Astrocyte (in vitro differentiated cells and primary cell): ENCODE results near the gene AK5. TPM values are rescaled to one million over a fixed set of nuclear protein-coding genes. Genes with fewer than 3 reads are reported as not detected.
A peak's percentile ranks its signal among the peaks of the same experiment; 100 is the strongest.

Experiments used
- DNase-seq: peaks from one replicate; pipeline ENCODE4 v3.0.0-alpha.2; 2010; ENCODE audit warnings: low read depth
- FAIRE-seq: peaks from 2 replicates; lab custom pipeline; 2011; peaks lifted over from hg19 to GRCh38; lab: Jason Lieb, UNC
- H2AFZ ChIP-seq: 2 replicates; pipeline ENCODE4 v1.6.0; 2012; ENCODE audit warnings: low read depth, low read length, inconsistent platforms
- H3K27ac ChIP-seq: 2 replicates; pipeline ENCODE4 v1.5.1; 2011; ENCODE audit warnings: low read depth, low read length, inconsistent platforms
- H3K27me3 ChIP-seq: 2 replicates; pipeline ENCODE4 v1.6.0; 2011; ENCODE audit warnings: low read length, inconsistent platforms; ENCODE audit not compliant: insufficient read depth
- H3K36me3 ChIP-seq: 2 replicates; pipeline ENCODE4 v1.5.1; 2011; ENCODE audit warnings: low read length, inconsistent platforms; ENCODE audit not compliant: insufficient read depth
- H3K4me1 ChIP-seq: 2 replicates; pipeline ENCODE4 v1.5.1; 2011; ENCODE audit warnings: low read length, inconsistent platforms; ENCODE audit not compliant: insufficient read depth
- H3K4me2 ChIP-seq: 2 replicates; pipeline ENCODE4 v1.6.0; 2012; ENCODE audit warnings: low read length, inconsistent platforms
- H3K4me3 ChIP-seq: 2 replicates; pipeline ENCODE4 v1.5.1; 2011; ENCODE audit warnings: low read depth, mild to moderate bottlenecking, low read length, inconsistent platforms; ENCODE audit not compliant: insufficient read depth
- H3K79me2 ChIP-seq: 2 replicates; pipeline ENCODE4 v1.6.0; 2012; ENCODE audit warnings: mild to moderate bottlenecking, low read length, inconsistent platforms; ENCODE audit not compliant: insufficient read depth
- H3K9ac ChIP-seq: 2 replicates; pipeline ENCODE4 v1.6.0; 2012; ENCODE audit warnings: mild to moderate bottlenecking, low read length, inconsistent platforms
- H3K9me3 ChIP-seq: 2 replicates; pipeline ENCODE4 v1.5.1; 2012; ENCODE audit warnings: low read depth, mild to moderate bottlenecking, low read length, inconsistent platforms; ENCODE audit not compliant: insufficient read depth
- H4K20me1 ChIP-seq: 2 replicates; pipeline ENCODE4 v1.6.0; 2012; ENCODE audit warnings: low read length, inconsistent platforms; ENCODE audit not compliant: insufficient read depth
- H3K27ac Mint-ChIP-seq: one replicate; pipeline ENCODE4 v1.8.0; 2021; ENCODE audit warnings: mild to moderate bottlenecking, mixed read lengths; ENCODE audit not compliant: unreplicated experiment
- H3K27me3 Mint-ChIP-seq: one replicate; pipeline ENCODE4 v1.8.0; 2021; ENCODE audit warnings: low read depth, mixed read lengths; ENCODE audit not compliant: unreplicated experiment
- H3K36me3 Mint-ChIP-seq: one replicate; pipeline ENCODE4 v1.8.0; 2021; ENCODE audit warnings: low read depth, mixed read lengths; ENCODE audit not compliant: unreplicated experiment
- H3K4me1 Mint-ChIP-seq: one replicate; pipeline ENCODE4 v1.8.0; 2021; ENCODE audit warnings: low read depth, mixed read lengths; ENCODE audit not compliant: unreplicated experiment
- H3K4me3 Mint-ChIP-seq: one replicate; pipeline ENCODE4 v1.8.0; 2021; ENCODE audit warnings: mild to moderate bottlenecking, moderate library complexity, mixed read lengths; ENCODE audit not compliant: unreplicated experiment
- H3K9me3 Mint-ChIP-seq: one replicate; pipeline ENCODE4 v1.8.0; 2021; ENCODE audit warnings: mild to moderate bottlenecking, mixed read lengths; ENCODE audit not compliant: unreplicated experiment
- EZH2 ChIP-seq: IDR thresholded peaks from 2 replicates; pipeline ENCODE4 v1.6.1; 2012; ENCODE audit warnings: mild to moderate bottlenecking, low read length, inconsistent platforms; ENCODE audit not compliant: insufficient read depth
- total RNA-seq: library from RNA; stranded (reverse); gene quantifications from 2 replicates; pipeline ENCODE4 v1.2.1, GENCODE V29; 2021
- TF ChIP-seq, protein P1 (sequence below): IDR thresholded peaks from 2 replicates; pipeline ENCODE4 v1.5.1; 2011; ENCODE audit warnings: low read depth, mild to moderate bottlenecking, inconsistent platforms, low read length, moderate library complexity; ENCODE audit not compliant: insufficient read depth

Gene AK5
- total RNA-seq, 1 donor from 2014 or later = 4.4 TPM

DNA sequence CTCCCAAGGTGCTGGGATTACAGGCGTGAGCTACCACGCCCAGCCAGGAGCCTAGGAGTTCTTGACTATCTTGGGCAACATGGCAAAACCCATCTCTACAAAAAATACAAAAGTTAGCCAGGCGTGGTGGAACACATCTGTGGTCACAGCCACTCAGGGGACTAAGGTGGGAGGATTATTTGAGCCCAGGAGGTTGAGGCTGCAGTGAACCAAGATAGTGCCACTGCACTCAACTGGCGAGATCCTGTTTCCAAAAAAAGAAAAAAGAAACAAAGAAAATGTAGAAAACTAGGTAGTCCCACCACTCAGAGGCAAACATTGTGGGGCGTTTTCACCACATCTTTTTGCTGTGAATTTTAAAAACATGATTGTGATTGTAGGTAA, 259.3 kb downstream of the AK5 start:
- no peaks in the 10 kb centered on the region for H3K79me2 ChIP-seq
- H3K4me2 ChIP-seq = no peak overlapping the region
- no peak overlapping the region for H2AFZ ChIP-seq
- no peak overlapping the region for H3K4me3 ChIP-seq
- H3K36me3 ChIP-seq = no peaks in the 10 kb centered on the region
- TF ChIP-seq, protein P1, sequence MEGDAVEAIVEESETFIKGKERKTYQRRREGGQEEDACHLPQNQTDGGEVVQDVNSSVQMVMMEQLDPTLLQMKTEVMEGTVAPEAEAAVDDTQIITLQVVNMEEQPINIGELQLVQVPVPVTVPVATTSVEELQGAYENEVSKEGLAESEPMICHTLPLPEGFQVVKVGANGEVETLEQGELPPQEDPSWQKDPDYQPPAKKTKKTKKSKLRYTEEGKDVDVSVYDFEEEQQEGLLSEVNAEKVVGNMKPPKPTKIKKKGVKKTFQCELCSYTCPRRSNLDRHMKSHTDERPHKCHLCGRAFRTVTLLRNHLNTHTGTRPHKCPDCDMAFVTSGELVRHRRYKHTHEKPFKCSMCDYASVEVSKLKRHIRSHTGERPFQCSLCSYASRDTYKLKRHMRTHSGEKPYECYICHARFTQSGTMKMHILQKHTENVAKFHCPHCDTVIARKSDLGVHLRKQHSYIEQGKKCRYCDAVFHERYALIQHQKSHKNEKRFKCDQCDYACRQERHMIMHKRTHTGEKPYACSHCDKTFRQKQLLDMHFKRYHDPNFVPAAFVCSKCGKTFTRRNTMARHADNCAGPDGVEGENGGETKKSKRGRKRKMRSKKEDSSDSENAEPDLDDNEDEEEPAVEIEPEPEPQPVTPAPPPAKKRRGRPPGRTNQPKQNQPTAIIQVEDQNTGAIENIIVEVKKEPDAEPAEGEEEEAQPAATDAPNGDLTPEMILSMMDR = no peak
- no peak for TF ChIP-seq EZH2
- no peaks in the 10 kb centered on the region for H3K9me3 ChIP-seq
- Mint-ChIP-seq H3K4me1 (peaks cover 37% of the 10 kb centered on the region), H3K36me3 (no peaks in the 10 kb centered on the region), H3K4me3 (no peak overlapping the region), H3K27ac (no peak overlapping the region), H3K27me3 (no peaks in the 10 kb centered on the region), H3K9me3 (no peaks in the 10 kb centered on the region)
- peak overlapping the region; percentile 96 for H3K27ac ChIP-seq
- peaks cover 47% of the 10 kb centered on the region for H3K4me1 ChIP-seq
- FAIRE-seq = no peak
- no peaks in the 10 kb centered on the region for H4K20me1 ChIP-seq
- no peak for DNase-seq
- H3K27me3 ChIP-seq = no peaks in the 10 kb centered on the region
- no peak overlapping the region for H3K9ac ChIP-seq

DNA sequence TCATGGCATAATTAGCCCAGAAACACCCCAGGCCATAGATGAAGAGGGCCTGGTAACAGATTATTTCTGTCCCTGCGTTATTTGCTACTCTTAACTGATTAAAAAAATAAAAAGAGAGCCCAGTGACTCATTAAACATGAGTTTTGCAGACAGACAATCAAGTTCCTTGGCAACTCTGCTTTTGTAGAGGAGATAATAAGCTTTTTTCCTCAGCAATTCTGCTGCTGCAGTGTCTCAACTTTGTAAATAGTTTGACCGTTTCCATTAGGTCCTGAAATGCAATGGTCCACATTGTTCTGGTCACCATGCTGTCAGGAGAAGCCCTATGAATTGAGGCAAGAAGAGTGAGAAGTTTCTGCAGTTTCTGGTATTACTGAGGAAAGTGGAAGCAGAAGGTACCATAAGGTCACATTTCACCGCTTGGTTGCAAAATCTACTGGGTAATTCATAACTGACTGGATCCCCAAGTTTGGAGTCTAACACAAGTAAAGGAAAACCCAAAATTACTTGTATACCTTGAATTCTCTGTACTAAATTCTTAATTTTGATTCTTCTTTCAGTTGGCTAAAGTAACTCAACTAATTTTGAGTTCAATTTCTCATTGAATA, 261.1 kb downstream of the AK5 start:
- H3K27me3 ChIP-seq = no peaks in the 10 kb centered on the region
- no peaks in the 10 kb centered on the region for H3K36me3 ChIP-seq
- no peak overlapping the region for H3K4me2 ChIP-seq
- H3K4me1 ChIP-seq = peaks cover 37% of the 10 kb centered on the region
- TF ChIP-seq, protein P1 = no peak
- TF ChIP-seq EZH2 = no peak
- H2AFZ ChIP-seq = no peak overlapping the region
- H4K20me1 ChIP-seq = no peaks in the 10 kb centered on the region
- no peak overlapping the region for H3K9ac ChIP-seq
- H3K36me3 Mint-ChIP-seq = no peaks in the 10 kb centered on the region
- no peak overlapping the region for H3K27ac ChIP-seq
- no peaks in the 10 kb centered on the region for H3K9me3 ChIP-seq
- DNase-seq = peak; percentile 38
- no peaks in the 10 kb centered on the region for H3K79me2 ChIP-seq
- no peak overlapping the region for H3K27ac Mint-ChIP-seq
- peaks cover 27% of the 10 kb centered on the region for H3K4me1 Mint-ChIP-seq
- no peaks in the 10 kb centered on the region for H3K9me3 Mint-ChIP-seq
- no peak for FAIRE-seq
- no peak overlapping the region for H3K4me3 ChIP-seq
- no peaks in the 10 kb centered on the region for H3K27me3 Mint-ChIP-seq
- H3K4me3 Mint-ChIP-seq = no peak overlapping the region

DNA sequence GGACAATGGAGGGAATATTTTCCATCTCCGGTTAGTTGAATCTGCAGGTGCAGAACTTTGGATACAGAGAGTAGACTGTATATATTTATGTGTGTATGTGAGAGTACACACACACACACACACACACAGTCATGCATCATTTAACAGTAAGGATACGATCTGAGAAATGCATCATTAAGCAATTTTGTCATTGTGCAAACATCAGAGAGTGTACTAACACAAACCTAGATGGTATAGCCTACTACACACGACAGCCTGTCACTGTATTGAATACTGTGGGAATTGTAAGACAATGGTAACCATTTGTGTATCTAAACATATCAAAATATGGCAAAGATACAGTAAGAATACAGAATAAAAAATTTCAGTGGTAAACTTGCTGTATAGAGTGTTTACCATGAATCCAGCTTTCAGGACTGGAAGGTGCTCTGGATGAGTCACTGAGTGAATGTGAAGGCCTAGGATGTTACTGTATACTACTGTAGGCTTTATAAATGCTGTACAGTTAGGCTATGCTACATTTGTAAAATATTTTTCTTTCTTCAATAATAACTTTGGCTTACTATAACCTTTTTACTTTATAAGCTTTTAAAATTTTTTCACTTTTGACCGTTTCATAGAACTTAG, 262.1 kb downstream of the AK5 start:
- Histone ChIP-seq H3K27me3 (no peaks in the 10 kb centered on the region), H3K4me3 (no peak overlapping the region), H2AFZ (no peak overlapping the region), H3K4me1 (peaks cover 30% of the 10 kb centered on the region), H3K79me2 (no peaks in the 10 kb centered on the region), H3K9ac (no peak overlapping the region), H4K20me1 (no peaks in the 10 kb centered on the region), H3K4me2 (no peak overlapping the region), H3K36me3 (no peaks in the 10 kb centered on the region), H3K9me3 (no peaks in the 10 kb centered on the region), H3K27ac (no peak overlapping the region)
- H3K4me1 Mint-ChIP-seq = peaks cover 23% of the 10 kb centered on the region
- no peak for TF ChIP-seq EZH2
- TF ChIP-seq, protein P1 = no peak
- FAIRE-seq (no peak), DNase-seq (no peak)
- H3K27me3 Mint-ChIP-seq = no peaks in the 10 kb centered on the region
- H3K9me3 Mint-ChIP-seq = no peaks in the 10 kb centered on the region
- no peak overlapping the region for H3K27ac Mint-ChIP-seq
- H3K36me3 Mint-ChIP-seq = no peaks in the 10 kb centered on the region
- H3K4me3 Mint-ChIP-seq = no peak overlapping the region
